Keratinocyte (primary cell): ENCODE results near the gene CBL. TPM values are rescaled to one million over a fixed set of nuclear protein-coding genes. Genes with fewer than 3 reads are reported as not detected.

ENCODE experiments used
- DNase-seq: peaks from one replicate; pipeline ENCODE4 v3.0.0-alpha.2; 2011; ENCODE audit warnings: low read depth, missing footprints, low spot score
- FAIRE-seq: peaks from 2 replicates; lab custom pipeline; 2011; peaks lifted over from hg19 to GRCh38; lab: Jason Lieb, UNC
- H2AFZ ChIP-seq: 2 replicates; pipeline ENCODE4 v1.6.0; 2012; ENCODE audit warnings: low read length, control low read depth, inconsistent platforms; ENCODE audit not compliant: control insufficient read depth
- H3K27ac ChIP-seq: 2 replicates; pipeline ENCODE4 v1.5.1; 2011; ENCODE audit warnings: low read length; ENCODE audit not compliant: control insufficient read depth, insufficient read depth
- H3K27me3 ChIP-seq: 3 replicates; pipeline ENCODE4 v1.6.0; 2011; ENCODE audit warnings: low read length; ENCODE audit not compliant: control insufficient read depth, insufficient read depth; ENCODE audit errors: extremely low read depth
- H3K36me3 ChIP-seq, 2 experiments: 2 replicates in 1 of 2; 3 replicates in 1 of 2; pipeline ENCODE4 v1.5.1; 2011; ENCODE audit warnings: low read length in 2 of 2, mild to moderate bottlenecking in 1 of 2; ENCODE audit not compliant: control insufficient read depth in 2 of 2, insufficient read depth in 2 of 2; ENCODE audit errors: extremely low read depth in 1 of 2
- H3K4me1 ChIP-seq: 3 replicates; pipeline ENCODE4 v1.5.1; 2011; ENCODE audit warnings: low read length; ENCODE audit not compliant: control insufficient read depth, insufficient read depth; ENCODE audit errors: extremely low read depth
- H3K4me2 ChIP-seq: 3 replicates; pipeline ENCODE4 v1.6.0; 2011; ENCODE audit warnings: low read depth, low read length; ENCODE audit not compliant: control insufficient read depth, insufficient read depth; ENCODE audit errors: extremely low read depth
- H3K4me3 ChIP-seq, 3 experiments: fragments of 200-600 bp in 1 of 3; sonication (generic) in 1 of 3; 2 replicates in 2 of 3; 3 replicates in 1 of 3; pipeline ENCODE4 v1.5.1; 2011 to 2016; ENCODE audit warnings: low read length in 3 of 3, mild to moderate bottlenecking in 3 of 3, control low read depth in 2 of 3, inconsistent platforms in 1 of 3, low read depth in 1 of 3, mixed read lengths in 1 of 3, mixed run types in 1 of 3, moderate library complexity in 1 of 3; ENCODE audit not compliant: control insufficient read depth in 2 of 3, insufficient read depth in 2 of 3; ENCODE audit errors: extremely low read depth in 1 of 3
- H3K79me2 ChIP-seq: 2 replicates; pipeline ENCODE4 v1.6.0; 2012; ENCODE audit warnings: low read length; ENCODE audit not compliant: control insufficient read depth, insufficient read depth
- H3K9ac ChIP-seq: 3 replicates; pipeline ENCODE4 v1.6.0; 2011; ENCODE audit warnings: low read length; ENCODE audit not compliant: control insufficient read depth, insufficient read depth; ENCODE audit errors: extremely low read depth
- H3K9me1 ChIP-seq: 3 replicates; pipeline ENCODE4 v1.6.0; 2011; ENCODE audit warnings: low read length; ENCODE audit not compliant: control insufficient read depth, insufficient read depth; ENCODE audit errors: extremely low read depth
- H3K9me3 ChIP-seq: 2 replicates; pipeline ENCODE4 v1.5.1; 2012; ENCODE audit warnings: low read depth, low read length; ENCODE audit not compliant: control insufficient read depth
- H4K20me1 ChIP-seq: 3 replicates; pipeline ENCODE4 v1.6.0; 2011; ENCODE audit warnings: low read length; ENCODE audit not compliant: control insufficient read depth, insufficient read depth; ENCODE audit errors: extremely low read depth
- CTCF ChIP-seq, 3 experiments: IDR thresholded peaks in 1 of 3; conservative IDR thresholded peaks in 1 of 3; optimal IDR thresholded peaks in 1 of 3; 2 replicates in 2 of 3; 3 replicates in 1 of 3; pipeline versions ENCODE3 to v1.5.1; 2011; ENCODE audit warnings: low read length in 3 of 3, mild to moderate bottlenecking in 3 of 3, moderate library complexity in 2 of 3, control low read depth in 1 of 3, inconsistent platforms in 1 of 3; ENCODE audit not compliant: insufficient read depth in 2 of 3; ENCODE audit errors: extremely low read depth in 1 of 3
- EZH2 ChIP-seq: IDR thresholded peaks from one replicate; pipeline ENCODE4 v1.6.1; 2012; ENCODE audit warnings: inconsistent platforms, mild to moderate bottlenecking, low read length, moderate library complexity
- dilution Hi-C: fragments of 300-500 bp; cut with MboI; formaldehyde crosslinking; loops from one replicate; pipeline ENCODE4 v1.7.0; 2020; ENCODE audit warnings: low sequenced_read_pairs; ENCODE audit not compliant: extremely low pct_ligation_motif_present
- polyA plus RNA-seq, 5 experiments: library from polyadenylated mRNA; depleted of rRNA in 3 of 5; stranded (reverse) in 3 of 5; stranded (forward) in 1 of 5; unstranded in 1 of 5; fragments of >200 nt; gene quantifications; 1 replicate in 1 of 5; 2 replicates in 3 of 5; 3 replicates in 1 of 5; pipeline versions ENCODE4 v1.2.1 to v1.2.3, GENCODE V29; 2011 to 2012; ENCODE audit warnings: missing spikeins in 2 of 5, low read depth in 1 of 5, low replicate concordance in 1 of 5

CBL gene
- polyA plus RNA-seq, 1 donor (not counting 4 experiments of a cell fraction or from before 2014, with no cell fraction given) = 14.1 TPM

- no peak overlapping the region for H3K9ac ChIP-seq
- dilution Hi-C loops = no loop called here
- no peak overlapping the region for H3K27ac ChIP-seq
- no peak for DNase-seq
- H3K4me1 ChIP-seq = peaks cover 6% of the 10 kb centered on the region
- no peak overlapping the region for H2AFZ ChIP-seq
- FAIRE-seq = no peak
- no peaks in the 10 kb centered on the region for H4K20me1 ChIP-seq
- TF ChIP-seq EZH2 = no peak
- no peak for TF ChIP-seq CTCF (optimal IDR thresholded peaks at IDR 0.05 in 1 of 3, IDR thresholded peaks at IDR 0.05 in 1 of 3, conservative IDR thresholded peaks at IDR 0.05 in 1 of 3; ENCODE audit: extremely low read depth in 1 of 3, insufficient read depth in 2 of 3, low read length in 3 of 3)
- no peak overlapping the region for H3K4me2 ChIP-seq
- H3K36me3 ChIP-seq = no peaks in the 10 kb centered on the region
- H3K9me1 ChIP-seq = no peaks in the 10 kb centered on the region
- no peaks in the 10 kb centered on the region for H3K79me2 ChIP-seq
- H3K27me3 ChIP-seq = no peaks in the 10 kb centered on the region
- H3K9me3 ChIP-seq = no peaks in the 10 kb centered on the region
- H3K4me3 ChIP-seq = no peak overlapping the region
Measured at GRCh38 chr11:119351232-119351631, 145.1 kb downstream of the CBL start.

- Histone ChIP-seq H3K27ac (no peak overlapping the region), H3K4me1 (peaks cover 6% of the 10 kb centered on the region), H4K20me1 (no peaks in the 10 kb centered on the region), H3K9ac (no peak overlapping the region), H3K79me2 (no peaks in the 10 kb centered on the region), H3K4me2 (no peak overlapping the region), H3K27me3 (no peaks in the 10 kb centered on the region), H3K9me3 (no peaks in the 10 kb centered on the region), H3K9me1 (no peaks in the 10 kb centered on the region), H3K36me3 (no peaks in the 10 kb centered on the region), H2AFZ (no peak overlapping the region), H3K4me3 (no peak overlapping the region)
- dilution Hi-C loops = no loop called here
- FAIRE-seq (no peak), DNase-seq (no peak)
- TF ChIP-seq CTCF (optimal IDR thresholded peaks at IDR 0.05 in 1 of 3, IDR thresholded peaks at IDR 0.05 in 1 of 3, conservative IDR thresholded peaks at IDR 0.05 in 1 of 3; ENCODE audit: extremely low read depth in 1 of 3, insufficient read depth in 2 of 3, low read length in 3 of 3) (no peak), EZH2 (no peak)
Measured at GRCh38 chr11:119352857-119353260, 146.7 kb downstream of the CBL start.
